ENCODE data around the gene AGFG1. TPM values are rescaled to one million over a fixed set of nuclear protein-coding genes. Genes with fewer than 3 reads are reported as not detected.

Gene AGFG1, protein sequence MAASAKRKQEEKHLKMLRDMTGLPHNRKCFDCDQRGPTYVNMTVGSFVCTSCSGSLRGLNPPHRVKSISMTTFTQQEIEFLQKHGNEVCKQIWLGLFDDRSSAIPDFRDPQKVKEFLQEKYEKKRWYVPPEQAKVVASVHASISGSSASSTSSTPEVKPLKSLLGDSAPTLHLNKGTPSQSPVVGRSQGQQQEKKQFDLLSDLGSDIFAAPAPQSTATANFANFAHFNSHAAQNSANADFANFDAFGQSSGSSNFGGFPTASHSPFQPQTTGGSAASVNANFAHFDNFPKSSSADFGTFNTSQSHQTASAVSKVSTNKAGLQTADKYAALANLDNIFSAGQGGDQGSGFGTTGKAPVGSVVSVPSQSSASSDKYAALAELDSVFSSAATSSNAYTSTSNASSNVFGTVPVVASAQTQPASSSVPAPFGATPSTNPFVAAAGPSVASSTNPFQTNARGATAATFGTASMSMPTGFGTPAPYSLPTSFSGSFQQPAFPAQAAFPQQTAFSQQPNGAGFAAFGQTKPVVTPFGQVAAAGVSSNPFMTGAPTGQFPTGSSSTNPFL
- total RNA-seq (2014; rRNA removed; shearing (Covaris generic)), result 40.2 and 122 TPM in 2 replicates

DNA sequence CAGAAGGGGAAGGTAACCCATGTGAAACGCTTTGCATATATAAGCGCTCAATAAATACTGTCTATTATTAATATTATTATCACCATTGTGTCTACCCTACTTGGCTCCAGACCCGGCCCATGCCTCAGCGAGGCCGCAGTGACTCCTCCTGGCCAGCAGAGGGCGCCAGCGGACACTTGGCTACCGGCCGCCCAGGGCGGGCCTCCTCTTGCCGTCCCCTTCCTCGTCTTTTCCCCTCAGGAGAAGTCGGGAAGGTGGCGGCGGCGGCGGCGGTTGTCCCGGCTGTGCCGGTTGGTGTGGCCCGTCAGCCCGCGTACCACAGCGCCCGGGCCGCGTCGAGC lies at the start of gene AGFG1:
Gene AGFG1, plus strand, starts transcription at position 233 of the 341 bp plus-strand sequence. CDS start 266 bp downstream, outside the sequence.
- Histone ChIP-seq H3K4me3 (peak within 1 kb of the TSS; percentile 97), H3K27ac (peak within 1 kb of the TSS; percentile 82), H3K4me1 (replicated peaks) (peaks cover 16% of the 10 kb centered on the region), H3K9me3 (replicated peaks) (no peaks in the 10 kb centered on the region), H3K36me3 (peaks cover 10% of the 10 kb centered on the region), H3K27me3 (replicated peaks) (no peaks in the 10 kb centered on the region)
- peak; percentile 79 to 83 for DNase-seq (ENCODE audit: low read depth in 1 of 2, low spot score in 2 of 2)

DNA sequence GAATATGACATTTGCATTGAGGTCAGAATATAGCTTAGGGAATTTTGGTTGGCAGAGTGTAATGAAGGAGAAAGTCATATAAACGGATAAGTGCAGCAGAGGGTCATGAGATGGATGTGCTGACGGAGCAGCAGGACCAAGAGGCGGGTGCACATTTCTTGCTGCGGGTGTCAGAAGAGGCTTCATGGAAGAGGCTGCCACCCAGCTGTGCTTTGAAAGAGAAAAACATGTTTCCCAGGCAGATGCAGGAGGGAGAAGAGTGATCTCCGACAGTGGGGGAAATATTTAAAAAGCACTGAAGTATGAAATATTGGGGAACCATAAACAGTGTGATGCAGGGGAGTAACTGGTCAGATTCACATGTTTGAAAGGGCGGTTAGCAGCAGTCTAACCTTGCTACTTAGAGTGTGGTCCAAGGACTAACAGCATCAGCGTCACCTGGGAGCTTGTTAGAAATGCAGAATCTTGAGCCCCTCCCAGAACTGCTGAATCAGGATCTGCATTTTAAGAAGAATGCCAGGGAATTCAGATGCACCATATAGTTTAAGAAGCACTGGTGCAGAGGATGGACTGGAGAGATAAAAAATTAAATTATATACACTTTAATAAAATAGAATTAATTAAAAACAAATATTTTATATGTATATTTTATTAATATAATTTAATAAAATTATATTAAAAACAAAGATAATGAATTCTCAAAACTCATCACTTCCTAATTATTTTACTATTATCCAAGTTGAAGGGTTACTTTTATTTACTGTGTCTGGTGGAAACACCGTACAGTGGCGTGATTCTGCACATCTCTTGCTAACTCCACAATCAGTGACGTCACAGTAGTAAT lies 48.1 kb upstream of the AGFG1 start:
- no peaks in the 10 kb centered on the region for H3K9me3 ChIP-seq (replicated peaks)
- H3K27ac ChIP-seq, result no peak overlapping the region
- no peaks in the 10 kb centered on the region for H3K27me3 ChIP-seq (replicated peaks)
- peaks cover 6% of the 10 kb centered on the region for H3K4me1 ChIP-seq (replicated peaks)
- H3K4me3 ChIP-seq, result no peak overlapping the region
- DNase-seq (ENCODE audit: low read depth in 1 of 2, low spot score in 2 of 2), result no peak
- no peaks in the 10 kb centered on the region for H3K36me3 ChIP-seq

DNA sequence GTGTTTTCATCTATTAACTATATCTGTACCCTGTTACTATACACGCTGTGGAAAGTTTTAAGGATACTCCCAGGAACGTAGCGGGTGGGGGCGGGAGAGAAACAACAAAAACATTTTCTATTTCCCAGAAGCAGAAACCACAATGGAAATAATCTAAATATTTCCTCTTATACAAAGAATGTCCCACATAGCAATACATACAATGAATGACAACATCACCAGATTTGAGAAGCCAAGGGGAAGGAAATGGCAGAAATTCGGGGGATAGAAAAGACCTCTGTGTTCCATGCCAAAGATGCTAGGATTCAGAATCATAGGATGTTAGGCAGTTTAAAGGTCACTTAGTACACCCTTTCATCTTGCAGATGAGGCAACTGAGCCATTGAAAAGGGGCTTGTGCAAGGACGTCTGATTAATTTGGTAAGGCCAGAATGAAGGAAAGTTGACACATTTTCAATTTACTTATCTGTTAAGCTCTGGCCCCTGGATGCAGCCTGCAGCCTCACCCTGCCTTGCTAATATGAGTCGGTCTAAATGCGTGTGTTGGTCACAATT lies 43.1 kb upstream of the AGFG1 start:
- peaks cover 11% of the 10 kb centered on the region for H3K4me1 ChIP-seq (replicated peaks)
- peak in 1 of 2 experiments; percentile 38 for DNase-seq (ENCODE audit: low read depth in 1 of 2, low spot score in 2 of 2)
- no peak overlapping the region for H3K4me3 ChIP-seq
- H3K9me3 ChIP-seq (replicated peaks), result peaks cover 7% of the 10 kb centered on the region; the same call in 1 of the 2 replicates
- no peaks in the 10 kb centered on the region for H3K27me3 ChIP-seq (replicated peaks)
- H3K36me3 ChIP-seq, result no peaks in the 10 kb centered on the region
- H3K27ac ChIP-seq, result peak overlapping the region; percentile 42

DNA sequence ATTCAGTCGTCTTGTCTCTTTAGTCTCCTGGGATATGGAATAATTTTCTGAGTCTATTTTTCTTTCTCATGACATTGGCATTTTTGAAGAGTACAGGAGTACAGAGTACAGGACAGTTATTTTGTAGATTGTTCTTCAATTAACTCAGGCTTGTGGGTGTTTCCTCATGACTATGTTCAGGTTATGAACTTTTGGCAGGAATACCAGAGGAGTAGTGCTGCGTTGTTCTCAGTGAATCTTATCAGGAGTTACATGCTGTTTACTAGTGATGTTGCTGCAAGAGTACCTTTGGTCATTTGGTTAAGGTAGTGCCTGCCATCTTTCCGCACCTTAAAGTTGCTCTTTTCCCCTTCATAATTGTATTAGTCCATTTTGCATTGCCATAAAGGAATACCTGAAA lies 41.3 kb upstream of the AGFG1 start:
- H3K4me1 ChIP-seq (replicated peaks), result peaks cover 11% of the 10 kb centered on the region
- H3K4me3 ChIP-seq, result no peak overlapping the region
- H3K27ac ChIP-seq, result no peak overlapping the region
- no peak for DNase-seq (ENCODE audit: low read depth in 1 of 2, low spot score in 2 of 2)
- H3K36me3 ChIP-seq, result no peaks in the 10 kb centered on the region
- peaks cover 7% of the 10 kb centered on the region; the same call in 1 of the 2 replicates for H3K9me3 ChIP-seq (replicated peaks)
- H3K27me3 ChIP-seq (replicated peaks), result no peaks in the 10 kb centered on the region

DNA sequence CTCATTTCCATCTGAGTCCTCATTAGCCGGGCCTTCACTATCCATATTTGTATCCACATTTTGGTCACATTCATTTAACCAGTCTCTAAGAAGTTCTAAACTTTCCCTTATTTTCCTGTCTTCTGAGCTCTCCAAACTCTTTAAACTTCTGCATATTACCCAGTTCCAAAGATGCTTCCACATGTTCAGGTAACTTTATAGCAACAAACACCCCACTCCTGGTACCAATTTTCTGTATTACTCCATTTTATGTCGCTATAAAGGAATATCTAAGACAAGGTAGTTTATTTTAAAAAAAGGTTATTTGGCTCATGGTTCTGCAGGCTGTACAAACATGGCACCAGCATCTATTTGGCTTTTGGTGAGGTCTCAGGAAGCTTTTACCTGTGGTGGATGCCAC lies 38.8 kb upstream of the AGFG1 start:
- H3K36me3 ChIP-seq, result no peaks in the 10 kb centered on the region
- H3K27me3 ChIP-seq (replicated peaks), result no peaks in the 10 kb centered on the region
- H3K27ac ChIP-seq, result no peak overlapping the region
- H3K9me3 ChIP-seq (replicated peaks), result peaks cover 7% of the 10 kb centered on the region; the same call in 1 of the 2 replicates
- peaks cover 10% of the 10 kb centered on the region for H3K4me1 ChIP-seq (replicated peaks)
- no peak overlapping the region for H3K4me3 ChIP-seq
- DNase-seq (ENCODE audit: low read depth in 1 of 2, low spot score in 2 of 2), result no peak

DNA sequence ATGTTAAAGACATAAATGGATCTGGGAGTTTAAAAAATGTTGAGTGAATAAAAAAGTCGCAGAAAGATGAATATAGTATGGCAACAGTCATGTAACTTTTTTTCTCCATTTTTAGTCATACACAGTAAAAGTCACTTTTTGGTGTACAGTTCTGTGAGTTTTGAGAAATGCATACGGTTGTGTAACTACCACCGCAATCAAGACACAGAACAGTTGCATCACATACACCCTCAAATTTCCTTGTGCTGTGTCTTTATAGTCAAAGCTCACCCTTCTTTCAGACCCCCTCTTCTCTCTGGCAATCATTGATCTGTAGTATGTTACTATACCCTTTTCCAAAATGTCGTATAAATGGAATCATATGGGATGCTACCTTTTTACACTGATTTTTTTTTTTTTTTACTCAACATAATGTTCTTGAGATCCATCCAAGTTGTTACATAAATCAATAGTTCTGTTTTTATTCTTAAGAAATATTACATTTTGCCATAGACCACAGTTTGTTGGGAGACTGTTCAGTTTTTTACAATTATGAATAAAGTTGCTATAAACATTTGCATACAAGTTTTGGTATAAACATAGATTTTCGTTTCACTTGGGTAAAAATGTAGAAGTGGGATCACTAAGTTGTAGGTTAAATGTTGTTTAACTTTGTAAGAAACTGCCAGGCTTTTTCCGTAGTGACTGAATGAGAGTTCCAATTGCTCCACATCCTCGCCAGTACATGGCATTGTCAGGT lies 35.4 kb upstream of the AGFG1 start:
- Histone ChIP-seq H3K27me3 (replicated peaks) (no peaks in the 10 kb centered on the region), H3K27ac (no peak overlapping the region), H3K4me1 (replicated peaks) (no peaks in the 10 kb centered on the region), H3K36me3 (no peaks in the 10 kb centered on the region), H3K4me3 (no peak overlapping the region), H3K9me3 (replicated peaks) (peaks cover 7% of the 10 kb centered on the region; the same call in 1 of the 2 replicates)
- DNase-seq (ENCODE audit: low read depth in 1 of 2, low spot score in 2 of 2), result no peak

DNA sequence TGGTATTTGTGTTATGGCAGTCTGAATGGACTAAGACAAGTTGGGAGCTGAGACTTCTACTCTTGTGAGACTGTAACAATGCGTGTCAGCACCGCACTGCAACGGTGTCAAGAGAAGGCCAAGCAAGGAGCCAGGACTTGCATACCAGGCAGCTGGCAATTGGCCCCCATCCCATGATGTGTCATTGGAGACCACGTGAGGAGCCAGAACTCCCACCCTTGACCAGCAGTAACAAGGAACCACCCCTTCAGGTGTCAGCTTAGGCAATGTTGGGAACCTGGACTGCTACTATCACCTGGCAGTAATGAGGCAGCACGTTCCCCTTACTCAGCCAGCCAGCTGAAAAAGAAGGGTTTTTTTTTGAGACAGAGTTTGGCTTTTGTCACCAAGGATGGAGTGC lies 32.7 kb upstream of the AGFG1 start:
- Histone ChIP-seq H3K4me3 (no peak overlapping the region), H3K36me3 (no peaks in the 10 kb centered on the region), H3K27ac (no peak overlapping the region), H3K27me3 (replicated peaks) (no peaks in the 10 kb centered on the region), H3K9me3 (replicated peaks) (0 out of 2 replicates have a peak, but pooled peaks cover 2% of the 10 kb centered on the region), H3K4me1 (replicated peaks) (no peaks in the 10 kb centered on the region)
- DNase-seq (ENCODE audit: low read depth in 1 of 2, low spot score in 2 of 2), result no peak

DNA sequence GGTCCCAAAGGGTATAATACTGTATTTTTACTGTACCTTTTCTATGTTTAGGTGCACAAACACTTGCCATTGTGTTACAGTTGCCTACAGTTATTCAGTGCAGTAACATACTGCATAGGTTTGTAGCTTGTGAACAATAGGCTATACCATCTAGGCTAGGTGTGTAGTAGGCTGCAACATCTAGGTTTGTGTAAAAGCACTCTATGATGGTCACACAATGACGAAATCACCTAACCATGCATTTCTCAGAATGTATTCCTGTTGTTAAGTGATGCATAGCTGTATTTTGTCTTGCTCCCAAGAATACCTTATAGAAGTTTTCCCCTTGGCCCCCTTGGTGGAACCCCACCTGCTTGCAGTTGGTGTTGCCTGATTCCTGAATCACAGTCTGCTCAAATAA lies 29.3 kb upstream of the AGFG1 start:
- Histone ChIP-seq H3K27ac (no peak overlapping the region), H3K4me1 (replicated peaks) (peaks cover 15% of the 10 kb centered on the region), H3K27me3 (replicated peaks) (no peaks in the 10 kb centered on the region), H3K9me3 (replicated peaks) (0 out of 2 replicates have a peak, but pooled peaks cover 2% of the 10 kb centered on the region), H3K4me3 (no peak overlapping the region), H3K36me3 (no peaks in the 10 kb centered on the region)
- no peak for DNase-seq (ENCODE audit: low read depth in 1 of 2, low spot score in 2 of 2)

DNA sequence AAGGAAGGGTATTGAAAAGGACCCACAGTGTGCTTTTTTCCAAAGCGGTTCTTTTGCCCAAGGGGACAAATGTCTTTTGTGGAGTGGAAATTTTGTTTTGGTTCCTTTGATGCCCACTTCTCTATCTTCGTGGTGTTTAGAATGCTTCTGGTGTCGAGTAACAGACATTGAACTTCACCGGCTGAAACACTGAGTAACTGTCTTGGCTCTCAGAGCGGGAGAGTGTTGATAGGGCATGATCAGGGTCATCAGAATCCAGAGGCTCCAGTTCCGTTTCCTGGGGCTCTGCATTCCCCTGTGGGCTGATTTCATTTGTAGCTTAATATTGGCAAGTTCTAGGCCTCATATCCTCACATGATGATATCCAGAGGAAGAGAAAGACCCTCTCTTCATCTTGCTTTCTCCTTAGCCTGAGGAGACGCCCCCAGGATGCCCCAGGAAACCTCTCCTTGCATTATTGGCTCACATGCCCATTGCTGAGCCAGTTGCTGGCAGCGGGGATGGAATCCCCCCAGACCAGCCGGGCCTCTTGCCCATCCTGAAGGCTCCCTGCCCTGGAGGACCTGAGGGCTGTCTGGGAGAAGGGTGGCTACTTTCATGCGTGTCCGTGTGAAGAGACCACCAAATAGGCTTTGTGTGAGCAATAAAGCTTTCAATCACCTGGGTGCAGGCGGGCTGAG lies 27.9 kb upstream of the AGFG1 start:
- Histone ChIP-seq H3K9me3 (replicated peaks) (0 out of 2 replicates have a peak, but pooled peaks cover 2% of the 10 kb centered on the region), H3K27me3 (replicated peaks) (no peaks in the 10 kb centered on the region), H3K4me1 (replicated peaks) (peaks cover 23% of the 10 kb centered on the region), H3K4me3 (no peak overlapping the region), H3K27ac (no peak overlapping the region), H3K36me3 (no peaks in the 10 kb centered on the region)
- no peak for DNase-seq (ENCODE audit: low read depth in 1 of 2, low spot score in 2 of 2)

DNA sequence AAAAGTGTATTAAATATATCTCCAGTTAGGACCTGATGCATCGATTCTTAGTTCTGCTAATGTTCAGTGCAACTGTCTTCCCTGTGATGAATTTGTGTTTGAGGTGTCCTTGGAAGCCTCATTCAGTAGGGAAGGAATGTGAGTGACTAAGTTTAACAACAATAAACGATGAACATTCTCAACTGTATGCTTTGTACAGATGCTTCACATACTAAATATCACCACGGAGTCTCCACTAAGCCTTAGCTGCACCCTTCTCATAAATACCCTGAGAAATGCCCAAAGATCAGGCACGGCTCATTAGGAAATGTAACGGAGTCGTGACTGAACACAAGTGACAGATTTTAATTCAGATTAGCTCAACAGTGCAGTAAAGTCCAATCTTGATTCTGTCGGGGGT lies 24.4 kb upstream of the AGFG1 start:
- H3K4me1 ChIP-seq (replicated peaks), result peaks cover 23% of the 10 kb centered on the region
- H3K27me3 ChIP-seq (replicated peaks), result no peaks in the 10 kb centered on the region
- DNase-seq (ENCODE audit: low read depth in 1 of 2, low spot score in 2 of 2), result peak in 1 of 2 experiments; percentile 73
- H3K27ac ChIP-seq, result peak overlapping the region; percentile 61
- H3K9me3 ChIP-seq (replicated peaks), result 0 out of 2 replicates have a peak, but pooled peaks cover under 1% of the 10 kb centered on the region
- H3K4me3 ChIP-seq, result no peak overlapping the region
- no peaks in the 10 kb centered on the region for H3K36me3 ChIP-seq

DNA sequence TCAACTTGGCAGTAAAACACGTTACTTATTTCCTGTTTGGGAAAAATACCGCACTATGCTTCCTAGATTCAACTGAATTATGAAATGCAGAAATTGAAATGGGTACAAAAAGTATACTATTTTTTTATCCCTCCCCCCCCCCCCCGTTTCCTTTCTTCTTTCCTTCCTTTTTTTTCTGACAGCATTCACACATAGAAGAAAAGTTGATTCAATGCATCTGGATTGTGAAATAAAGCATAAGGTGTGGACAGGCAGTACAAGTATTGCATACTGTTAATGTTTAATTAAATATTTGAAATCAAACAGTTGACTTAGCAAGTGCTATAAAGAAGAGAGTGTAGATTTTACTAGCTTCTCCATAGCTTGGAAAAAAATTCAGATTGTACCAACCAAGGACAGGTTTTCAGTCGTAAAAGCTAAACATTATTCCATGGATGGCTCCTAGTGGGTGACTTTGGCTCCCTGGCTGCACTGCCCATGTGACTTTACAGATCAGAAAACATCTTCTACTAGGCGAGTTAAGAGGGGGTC lies 21.6 kb upstream of the AGFG1 start:
- H3K4me3 ChIP-seq, result no peak overlapping the region
- peaks cover 23% of the 10 kb centered on the region for H3K4me1 ChIP-seq (replicated peaks)
- H3K9me3 ChIP-seq (replicated peaks), result no peaks in the 10 kb centered on the region
- no peaks in the 10 kb centered on the region for H3K36me3 ChIP-seq
- H3K27me3 ChIP-seq (replicated peaks), result no peaks in the 10 kb centered on the region
- no peak overlapping the region for H3K27ac ChIP-seq
- DNase-seq (ENCODE audit: low read depth in 1 of 2, low spot score in 2 of 2), result no peak

DNA sequence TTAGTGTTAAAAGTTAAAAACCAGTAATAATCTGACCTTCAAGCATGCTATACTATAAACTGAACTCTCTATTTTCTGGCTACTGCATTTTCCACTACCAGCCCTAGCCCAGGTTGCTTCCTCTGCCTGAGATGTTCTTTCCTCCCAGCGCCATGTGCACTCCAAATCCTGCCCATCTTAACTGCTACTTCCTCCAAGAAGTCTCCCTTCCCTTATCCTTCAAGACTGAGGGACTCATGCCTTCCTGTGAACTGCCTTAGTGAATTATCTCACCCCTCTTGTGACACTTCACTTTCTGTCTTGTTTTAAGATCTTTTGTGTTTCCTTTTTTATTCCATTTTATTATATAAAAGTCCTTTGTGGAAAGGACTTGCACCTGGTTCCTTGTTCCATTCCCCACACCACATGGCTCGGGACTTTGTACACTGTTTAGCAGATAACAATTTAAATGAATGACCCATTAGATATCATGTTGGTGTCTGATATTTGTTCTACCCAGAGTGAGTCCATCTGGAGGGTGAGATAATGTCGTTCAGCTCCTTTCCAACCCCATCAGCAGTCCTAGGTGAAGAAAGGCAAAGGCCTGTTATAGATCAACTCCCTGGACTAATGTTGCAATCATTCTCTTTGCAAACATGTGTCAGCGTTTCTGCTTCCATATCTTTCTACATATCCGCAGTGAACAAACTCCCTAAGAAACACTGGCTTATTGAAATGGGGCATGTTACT lies 20.9 kb upstream of the AGFG1 start:
- Histone ChIP-seq H3K9me3 (replicated peaks) (no peaks in the 10 kb centered on the region), H3K36me3 (no peaks in the 10 kb centered on the region), H3K27ac (no peak overlapping the region), H3K4me3 (no peak overlapping the region), H3K4me1 (replicated peaks) (peaks cover 23% of the 10 kb centered on the region), H3K27me3 (replicated peaks) (no peaks in the 10 kb centered on the region)
- no peak for DNase-seq (ENCODE audit: low read depth in 1 of 2, low spot score in 2 of 2)
